SU-DHL-6 (cell line): ENCODE data around the gene DBF4B.

Source experiments
- CTCF ChIP-seq: fragments of 200-600 bp; sonication (generic); IDR thresholded peaks from one replicate; pipeline ENCODE4 v1.5.1; 2017; ENCODE audit warnings: antibody characterized with exemption, mild to moderate bottlenecking, low read length, moderate library complexity; ENCODE audit not compliant: insufficient read depth, poor library complexity, severe bottlenecking
- EZH2phosphoT487 ChIP-seq: fragments of 200-600 bp; sonication (generic), shearing (Covaris generic); conservative IDR thresholded peaks from 2 replicates; pipeline ENCODE4 v1.6.1; 2018; ENCODE audit warnings: mild to moderate bottlenecking, antibody characterized with exemption, low read length, moderate library complexity, mixed read lengths

- TF ChIP-seq CTCF, result no peak
- no peak for TF ChIP-seq EZH2phosphoT487
Measured at GRCh38 chr17:44761932-44762810, 53.7 kb downstream of the DBF4B start.
